Urothelium cell line (cell line): ENCODE measurements around the gene OXNAD1.

ENCODE experiments used
- DNase-seq: peaks from one replicate; pipeline ENCODE4 v3.0.0; 2011; ENCODE audit warnings: low spot score, mixed read lengths
- FAIRE-seq: peaks from 2 replicates; lab custom pipeline; 2011; peaks lifted over from hg19 to GRCh38; lab: Jason Lieb, UNC

The OXNAD1 gene

DNA sequence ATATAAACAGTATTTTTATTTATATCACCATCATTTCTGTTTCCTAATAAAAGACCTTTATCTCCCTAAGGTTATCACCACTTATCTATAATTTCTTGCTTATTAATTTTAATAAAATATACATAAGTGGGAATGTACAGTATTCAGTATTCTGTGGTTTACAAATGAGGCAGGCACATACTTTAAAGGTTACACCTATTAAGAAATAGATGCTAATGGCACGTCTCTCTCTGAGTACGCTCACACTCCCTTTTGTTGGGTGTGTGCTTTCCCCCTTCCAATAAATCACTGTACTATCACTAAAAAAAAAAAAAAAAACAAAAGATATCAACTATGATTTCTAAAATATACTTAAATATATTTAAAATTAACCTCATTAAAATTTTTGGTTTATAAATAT, 8.9 kb downstream of the OXNAD1 start:
- no peak for FAIRE-seq
- DNase-seq: no peak

DNA sequence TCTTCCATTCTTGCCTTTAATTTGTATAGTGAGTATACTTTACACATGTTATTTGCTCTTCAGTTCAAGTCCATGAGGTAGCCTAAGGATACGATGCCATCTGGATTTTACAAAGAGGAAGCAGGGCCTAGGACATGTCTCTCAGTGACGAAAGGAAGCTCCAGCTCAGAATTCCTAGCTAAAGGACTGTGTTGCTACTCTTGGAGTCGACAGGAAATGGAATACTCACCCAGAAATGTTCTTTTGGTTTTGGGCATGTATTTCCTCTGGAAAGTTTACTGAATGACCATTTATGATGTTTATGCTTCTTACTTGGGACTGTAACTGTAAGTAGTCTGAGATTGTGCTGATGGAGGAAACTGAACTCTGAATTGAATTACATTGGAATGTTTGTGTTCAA, 12.5 kb downstream of the OXNAD1 start:
- FAIRE-seq (no peak), DNase-seq (no peak)

DNA sequence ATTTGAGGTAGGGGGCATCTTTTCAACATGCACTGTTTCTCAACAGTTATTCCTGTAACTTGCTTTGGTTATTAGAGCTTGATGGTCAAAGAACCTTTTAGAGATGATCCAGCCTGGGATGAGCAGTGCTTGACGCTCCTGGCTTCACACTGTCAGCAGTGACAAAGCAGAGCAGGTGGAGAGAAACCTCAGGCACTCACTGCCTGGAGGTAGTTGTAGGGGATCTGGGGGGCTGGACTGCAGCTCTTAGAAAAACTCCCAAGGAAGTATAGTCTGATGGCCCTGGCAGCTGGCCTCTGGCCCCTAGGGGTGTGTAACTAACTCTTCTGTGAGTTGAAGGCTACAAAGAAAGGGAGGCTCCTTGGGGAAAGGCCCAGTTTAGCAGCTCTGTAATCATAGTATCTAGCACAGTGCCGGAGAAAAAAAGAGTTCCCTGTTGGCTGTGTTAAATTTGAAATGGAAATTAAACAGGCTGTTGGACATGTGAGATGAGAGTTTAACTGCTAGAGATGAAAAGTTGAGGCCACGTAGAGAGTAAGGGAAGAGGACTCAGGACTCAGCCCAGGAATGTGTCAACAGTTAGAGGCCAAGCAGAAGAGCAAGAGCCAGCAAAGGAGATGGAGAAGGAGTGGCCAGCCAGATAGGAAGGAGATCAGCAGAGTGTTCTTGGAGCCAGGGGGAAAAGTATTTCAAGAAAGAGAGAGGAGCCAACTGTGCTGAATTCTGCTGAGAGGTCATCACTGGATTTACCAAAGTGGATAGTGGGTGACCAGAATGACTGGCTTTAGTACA, 14.2 kb downstream of the OXNAD1 start:
- FAIRE-seq (no peak), DNase-seq (no peak)

DNA sequence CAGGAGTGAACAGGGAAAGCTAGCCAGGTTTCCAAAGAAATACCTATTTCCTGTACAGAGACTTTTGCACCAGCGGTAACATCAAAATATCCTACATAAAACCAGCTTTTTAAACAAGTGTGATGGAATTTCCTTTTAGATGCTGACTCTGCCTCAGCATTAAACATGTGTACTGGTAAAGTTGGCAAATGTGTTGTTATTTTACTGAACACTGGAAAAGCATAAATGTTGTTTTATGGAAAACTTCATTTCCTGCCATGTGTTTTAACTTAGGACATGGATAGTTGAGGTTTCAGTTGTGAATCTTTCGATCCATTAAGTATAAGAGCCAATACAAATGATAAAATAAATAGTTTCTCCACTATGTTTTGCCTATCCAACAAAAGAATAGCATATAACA, 15.7 kb downstream of the OXNAD1 start:
- DNase-seq (no peak), FAIRE-seq (no peak)

DNA sequence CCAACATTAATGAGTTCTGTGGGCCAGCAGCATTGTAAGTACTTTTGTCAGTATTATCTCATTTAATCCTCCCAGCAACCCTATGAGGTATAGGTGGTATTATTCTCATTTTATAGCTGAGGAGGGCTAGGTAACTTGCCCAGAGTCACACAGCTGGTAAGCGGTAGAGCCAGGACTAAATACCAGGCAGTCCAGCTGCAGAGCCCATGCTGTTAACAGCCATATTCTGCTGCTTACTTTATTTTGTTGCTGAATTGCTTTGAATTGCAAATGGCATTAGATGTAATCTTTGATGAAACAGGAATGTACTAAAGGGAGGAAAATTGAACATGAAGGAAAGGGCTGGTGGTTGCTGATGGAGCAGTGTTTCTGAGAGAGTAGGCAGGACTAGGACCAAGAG, 19.6 kb downstream of the OXNAD1 start:
- FAIRE-seq (no peak), DNase-seq (no peak)

DNA sequence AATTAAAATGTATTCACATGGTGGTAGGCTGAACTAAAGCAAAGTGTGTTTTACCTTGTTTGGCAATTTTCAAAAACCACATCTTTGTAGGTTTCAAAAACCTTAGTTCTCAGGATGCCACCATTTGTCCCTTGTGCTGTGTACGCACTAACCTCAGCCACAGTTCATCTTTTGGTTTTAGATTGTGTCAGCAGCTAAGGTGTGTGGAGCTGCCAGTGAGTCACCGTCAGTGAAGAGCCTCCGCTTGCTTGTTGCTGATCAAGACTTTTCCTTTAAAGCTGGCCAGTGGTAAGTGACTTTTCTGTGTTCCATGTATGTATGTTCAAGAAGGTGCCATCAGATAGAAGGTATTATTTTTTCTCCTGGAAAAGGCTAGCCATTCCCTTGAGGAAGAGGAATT, 21.1 kb downstream of the OXNAD1 start:
- DNase-seq (no peak), FAIRE-seq (no peak)

DNA sequence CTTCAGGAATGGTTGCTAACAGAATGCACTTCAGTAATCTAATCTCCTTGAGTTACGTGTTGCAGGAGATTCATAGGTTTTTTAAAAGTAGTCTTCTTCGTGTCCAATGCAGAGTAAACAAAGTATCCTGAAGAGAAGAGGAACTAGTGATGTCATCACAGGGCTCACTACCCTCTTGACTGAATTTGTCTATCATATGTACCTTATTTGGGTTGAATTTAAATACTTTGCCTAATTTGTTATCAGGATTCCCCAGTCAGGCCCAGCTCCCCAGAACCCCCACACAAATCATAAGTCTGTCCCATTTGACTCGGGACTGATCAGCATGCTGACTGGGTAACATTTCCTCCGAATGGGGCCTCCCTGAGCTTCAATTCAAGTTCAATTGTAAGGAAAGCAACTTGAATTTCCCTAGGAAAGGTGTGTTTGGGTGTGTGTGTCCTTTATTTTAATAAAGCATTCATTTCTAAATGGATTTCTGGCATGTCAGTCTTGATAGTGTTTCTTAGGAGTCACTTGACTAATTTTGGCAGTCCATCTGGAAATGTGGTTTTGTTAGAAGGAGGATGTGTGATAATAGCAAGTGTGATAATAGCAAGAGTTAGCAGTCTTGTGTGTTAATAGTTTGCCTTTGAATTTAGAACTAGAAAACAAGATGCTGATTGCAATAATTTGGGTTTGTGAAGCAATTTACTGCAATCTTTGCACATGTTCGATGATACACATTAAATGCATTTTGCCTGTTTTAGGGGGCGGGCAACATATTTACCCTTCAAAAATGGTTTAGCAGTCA, 21.9 kb downstream of the OXNAD1 start:
- DNase-seq (no peak), FAIRE-seq (no peak)

DNA sequence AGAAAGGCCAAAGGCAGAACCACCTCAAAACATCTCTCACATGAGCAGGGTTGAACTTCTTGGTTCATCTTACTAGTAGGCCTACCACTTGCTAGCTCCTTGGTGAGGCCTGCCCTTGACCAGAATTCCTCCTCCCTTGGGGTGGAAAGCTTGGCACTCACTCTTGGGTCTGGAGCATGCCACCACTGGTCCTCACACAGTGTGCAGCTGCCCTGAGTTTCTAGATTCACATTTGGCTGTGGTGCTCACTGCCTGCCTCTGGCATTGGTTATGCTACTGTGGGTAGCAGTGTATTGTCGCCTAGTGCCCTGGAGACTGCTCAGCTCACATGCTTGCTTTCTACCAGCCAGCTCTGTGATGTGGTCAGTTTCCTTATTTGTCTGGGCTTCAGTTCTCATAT, 23.7 kb downstream of the OXNAD1 start:
- FAIRE-seq: no peak
- DNase-seq: no peak

DNA sequence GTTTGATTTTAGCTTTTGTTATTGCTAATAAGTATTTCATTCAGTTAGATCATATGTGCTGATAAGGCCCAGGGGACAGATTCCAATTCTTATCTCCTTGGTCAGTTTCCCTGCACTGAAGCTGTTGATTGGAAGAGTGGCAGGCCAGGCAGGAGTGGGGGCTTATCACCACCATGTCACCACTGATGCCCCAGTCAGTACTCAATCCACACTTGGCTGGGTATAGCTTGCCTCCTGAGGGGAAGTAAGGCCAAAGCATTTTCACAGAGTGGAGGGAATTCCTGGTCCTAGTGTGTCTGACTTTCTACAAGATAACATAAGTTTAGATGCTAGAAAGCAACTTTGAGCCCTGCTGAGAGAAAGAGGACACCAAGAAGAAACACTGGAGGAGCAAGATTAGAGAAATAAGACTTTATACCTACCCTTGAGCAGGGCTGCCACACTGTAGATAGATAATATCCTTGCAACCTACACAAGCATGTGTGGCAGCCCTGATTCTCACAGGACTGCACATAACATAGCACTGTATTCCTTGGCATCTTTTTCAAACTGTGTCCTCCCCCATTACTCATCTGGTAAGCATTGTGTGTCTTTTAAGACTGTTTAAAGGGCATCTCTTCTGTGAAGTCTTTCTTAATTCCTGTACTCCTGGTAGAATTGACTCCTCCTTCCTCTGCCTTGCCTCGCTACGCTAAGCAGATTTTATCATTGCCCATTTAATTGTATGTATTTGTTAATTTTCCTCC, 24.3 kb downstream of the OXNAD1 start:
- DNase-seq (no peak), FAIRE-seq (no peak)

DNA sequence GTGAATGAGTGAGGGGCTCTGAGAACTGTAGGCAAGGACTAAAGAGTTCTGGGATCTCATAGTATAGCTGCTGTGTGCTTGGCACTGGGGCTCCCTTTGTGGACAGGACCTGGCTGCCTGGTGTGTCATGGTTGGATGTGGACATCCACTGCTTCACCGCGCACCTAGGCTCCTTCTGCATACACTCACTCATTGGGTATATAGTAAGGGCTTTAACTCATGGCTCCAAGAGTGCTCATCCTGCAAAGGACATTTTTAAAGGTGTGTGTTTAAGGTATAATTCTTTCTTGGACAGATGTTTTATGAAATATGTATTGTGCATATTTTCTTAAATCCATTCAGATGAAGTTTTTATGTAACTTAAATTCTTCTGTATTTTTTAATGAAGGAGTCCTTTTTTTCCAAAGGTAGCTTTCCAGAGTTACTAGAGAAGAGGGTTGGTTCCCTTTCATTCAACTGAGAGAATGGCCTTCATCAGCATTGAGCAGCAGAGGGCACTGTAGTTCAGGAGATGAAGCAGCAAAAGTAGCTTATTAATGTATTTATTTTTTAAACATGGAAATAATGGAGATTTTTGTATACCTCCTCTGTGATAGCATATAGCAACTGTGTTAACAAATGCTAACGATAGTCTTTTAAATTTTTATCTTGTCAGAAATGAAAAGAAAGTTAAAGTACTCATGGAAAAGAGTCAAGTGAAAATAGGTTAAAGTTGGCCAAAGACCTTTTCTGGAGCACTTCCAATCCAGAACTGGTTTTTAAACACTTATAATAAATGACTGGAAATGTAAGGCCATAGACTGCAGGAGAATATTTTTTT, 25.2 kb downstream of the OXNAD1 start:
- FAIRE-seq (no peak), DNase-seq (peak; percentile 40)

DNA sequence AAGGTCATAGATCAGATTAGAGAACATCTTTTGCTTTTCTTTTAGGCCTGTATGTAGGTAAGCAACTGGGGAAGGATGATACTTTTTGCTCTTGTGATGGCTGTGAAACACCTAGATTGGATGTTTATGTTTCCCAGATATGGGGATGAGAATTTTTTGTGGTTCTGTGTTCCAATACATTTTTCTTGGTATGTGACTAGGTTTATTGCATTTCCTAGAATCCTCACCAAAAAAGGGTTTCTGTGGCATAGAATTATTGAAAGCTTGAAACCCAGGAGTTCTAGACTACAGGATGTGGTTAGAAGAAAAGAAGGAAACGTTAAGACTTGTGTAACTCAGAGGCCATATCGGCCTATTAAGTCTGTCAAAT, 25.8 kb downstream of the OXNAD1 start:
- FAIRE-seq (no peak), DNase-seq (no peak)

DNA sequence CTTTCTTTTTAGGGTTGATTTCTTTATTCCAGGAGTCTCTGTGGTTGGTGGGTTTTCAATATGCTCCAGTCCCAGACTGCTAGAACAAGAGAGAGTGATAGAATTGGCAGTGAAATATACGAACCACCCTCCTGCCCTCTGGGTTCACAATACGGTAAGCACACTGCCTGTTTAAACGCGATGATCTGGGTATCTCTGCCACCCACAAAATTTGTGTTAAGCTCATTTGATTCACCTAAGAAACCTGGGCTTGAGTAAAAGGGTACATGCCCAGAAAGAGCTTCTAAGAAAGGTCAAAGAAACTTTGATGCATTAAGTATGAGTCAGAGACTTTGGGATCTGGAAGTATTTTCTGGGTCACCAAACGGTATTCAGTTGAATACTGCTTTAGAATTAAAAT, 29.8 kb downstream of the OXNAD1 start:
- DNase-seq: no peak
- FAIRE-seq: no peak

DNA sequence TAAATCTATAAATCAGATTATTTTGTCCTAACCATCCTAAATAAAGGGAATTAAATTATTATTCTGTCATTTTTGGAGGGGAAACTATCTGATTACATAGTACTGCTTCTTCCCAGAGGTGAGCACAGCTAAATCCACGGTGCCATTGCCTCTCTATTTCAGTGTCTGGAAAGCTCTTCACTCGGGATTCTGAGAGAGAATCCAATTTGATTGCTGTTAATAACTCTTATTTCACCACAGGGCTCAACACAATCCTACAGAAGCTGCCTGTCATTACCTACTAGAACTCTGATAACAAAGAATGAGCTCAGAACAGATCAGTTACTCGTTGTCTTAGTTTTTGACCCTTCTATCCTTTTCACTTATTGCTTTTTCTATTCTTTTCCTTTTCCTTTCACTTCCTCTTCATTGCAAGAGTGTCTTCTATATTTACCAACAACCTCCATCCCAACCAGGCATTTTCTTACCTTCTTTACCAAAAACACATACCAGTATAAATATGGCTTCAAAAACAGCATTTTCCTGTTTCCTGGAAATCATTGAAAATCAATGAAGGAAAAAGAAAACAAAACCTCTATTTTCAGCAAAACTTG, 30.4 kb downstream of the OXNAD1 start:
- FAIRE-seq (no peak), DNase-seq (no peak)

DNA sequence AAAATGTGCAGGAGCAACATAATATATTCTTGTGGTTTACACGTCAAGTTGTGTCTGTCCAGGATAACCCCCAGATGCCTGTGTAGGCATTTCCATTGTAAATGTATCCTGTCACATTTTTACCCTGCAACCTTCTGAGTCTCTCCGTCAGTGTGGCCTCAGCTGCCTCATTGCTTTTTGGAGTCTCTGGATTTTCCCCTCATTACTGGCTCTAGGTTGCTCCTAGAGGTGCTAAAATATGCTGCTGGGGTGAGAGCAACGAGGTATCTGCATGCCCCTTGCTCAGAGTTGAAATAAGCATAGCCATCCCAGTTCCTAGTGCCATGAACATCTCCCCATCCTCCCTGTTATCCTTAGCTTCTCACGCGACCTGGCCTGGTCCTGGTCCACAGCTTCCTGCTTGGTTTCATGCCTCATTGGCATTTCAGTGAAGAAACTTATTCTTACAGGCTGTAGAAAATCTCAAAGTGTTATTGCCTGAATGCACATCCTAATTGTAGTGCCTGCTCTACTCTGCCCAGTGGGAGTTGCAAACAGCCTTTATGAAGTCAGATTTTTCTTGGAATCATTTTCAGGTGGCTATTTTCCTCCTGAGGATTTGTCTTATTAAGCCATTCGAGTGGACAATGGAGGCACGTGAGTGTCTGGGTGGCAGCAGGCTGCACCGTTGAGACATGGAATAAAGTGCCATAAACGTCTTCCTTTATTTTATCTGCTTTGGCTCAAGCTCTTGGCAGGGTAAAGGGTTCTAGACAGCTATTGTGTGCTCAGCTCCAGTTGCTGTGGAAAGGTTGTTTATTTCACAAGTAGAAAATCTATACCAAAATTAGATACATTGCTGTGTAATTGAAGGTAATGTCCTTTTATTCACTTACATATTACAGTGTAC, 33.2 kb downstream of the OXNAD1 start:
- DNase-seq (no peak), FAIRE-seq (no peak)

DNA sequence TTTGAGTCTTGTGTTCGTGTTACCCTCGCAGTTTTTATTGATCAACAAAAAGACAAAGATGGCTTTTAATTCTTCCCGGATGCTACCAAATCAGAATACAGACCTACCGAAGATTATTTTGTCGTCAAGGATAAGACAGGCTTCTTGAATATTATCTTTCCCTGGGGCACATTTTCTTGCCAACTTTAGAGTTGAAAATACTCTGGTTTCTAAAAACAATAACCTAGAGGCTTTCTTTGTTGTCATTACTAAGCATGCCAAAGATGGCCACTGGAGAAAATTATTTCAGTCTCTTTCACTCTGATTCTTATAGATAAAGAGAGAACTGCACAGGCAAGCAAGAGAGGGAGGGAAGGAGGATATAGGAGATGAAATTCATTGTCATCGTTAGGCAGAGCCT, 33.9 kb downstream of the OXNAD1 start:
- DNase-seq: no peak
- no peak for FAIRE-seq

DNA sequence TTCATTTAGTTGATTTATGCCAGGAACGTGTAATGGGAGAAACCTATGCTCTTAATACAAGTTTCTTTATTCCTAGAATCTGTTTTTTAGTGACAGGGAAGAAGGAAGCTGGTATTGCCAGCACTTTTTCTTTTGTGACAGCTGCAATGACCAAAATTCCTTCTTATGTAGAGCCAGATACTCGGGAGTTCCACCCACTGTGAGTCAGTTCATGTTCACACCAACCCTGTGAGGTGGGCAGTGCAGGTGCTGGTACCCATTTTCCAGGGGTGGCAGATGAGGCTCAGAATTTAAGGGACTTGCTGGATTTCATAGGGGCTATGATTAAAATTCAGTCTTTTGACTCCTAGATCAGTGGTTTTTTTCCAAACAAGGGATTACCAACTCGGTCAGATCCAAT, 34.7 kb downstream of the OXNAD1 start:
- no peak for FAIRE-seq
- no peak for DNase-seq

DNA sequence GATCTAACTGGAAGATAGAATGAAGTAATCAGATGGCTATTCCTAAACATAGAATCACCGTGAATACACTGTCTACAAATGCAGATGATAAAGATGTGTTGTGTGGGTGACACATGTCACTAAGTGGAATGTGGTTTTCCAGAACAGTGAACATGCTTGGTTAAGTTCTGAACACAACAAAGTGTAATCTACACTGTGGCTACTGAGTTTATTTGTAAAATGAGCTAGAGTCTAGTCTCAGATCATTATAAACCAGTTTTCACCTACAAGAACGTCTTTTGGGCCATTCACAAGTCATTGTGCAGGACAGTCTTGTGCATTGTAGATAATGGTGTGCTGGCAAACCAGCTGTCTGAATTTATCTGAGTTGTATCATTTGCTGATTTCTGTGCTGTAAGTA, 35.3 kb downstream of the OXNAD1 start:
- FAIRE-seq (no peak), DNase-seq (no peak)

DNA sequence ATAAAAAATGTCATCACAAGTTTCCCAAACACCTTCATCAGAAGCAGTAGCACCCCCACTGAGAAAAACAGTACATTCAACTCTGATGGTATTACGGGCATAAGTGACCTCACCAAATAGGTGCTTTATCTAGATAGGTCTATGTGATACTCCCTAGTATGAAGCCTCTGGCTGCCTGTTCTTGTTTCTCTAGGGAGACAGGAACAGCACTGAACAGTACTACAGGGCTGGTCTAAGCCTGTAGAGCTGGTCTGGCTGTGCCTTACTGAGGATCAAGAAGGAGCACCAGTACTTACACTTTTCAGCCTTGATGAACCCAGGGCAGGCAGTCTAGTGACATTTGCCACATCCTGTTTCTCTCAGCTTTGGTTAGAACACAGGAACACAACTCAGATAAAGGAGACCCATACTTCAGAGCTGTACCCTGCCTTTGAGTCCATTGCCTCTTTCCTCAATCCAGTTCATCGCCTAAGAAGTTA, 35.9 kb downstream of the OXNAD1 start:
- DNase-seq (no peak), FAIRE-seq (no peak)

DNA sequence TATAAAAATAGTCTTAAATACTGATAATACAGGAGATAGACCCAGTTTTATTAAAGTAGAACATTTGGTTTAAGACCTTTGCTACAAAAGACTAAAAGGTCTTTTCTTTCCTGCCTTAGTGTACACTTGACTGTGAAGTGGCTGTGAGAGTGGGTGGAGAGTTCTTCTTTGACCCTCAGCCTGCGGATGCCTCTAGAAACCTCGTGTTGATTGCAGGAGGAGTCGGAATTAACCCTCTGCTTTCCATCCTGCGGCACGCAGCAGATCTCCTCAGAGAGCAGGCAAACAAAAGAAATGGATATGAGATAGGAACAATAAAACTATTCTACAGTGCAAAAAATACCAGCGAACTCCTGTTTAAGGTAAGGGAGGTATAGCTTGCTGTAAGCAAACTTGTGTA, 36.5 kb downstream of the OXNAD1 start:
- no peak for FAIRE-seq
- DNase-seq: no peak
